Stimulated activated CD8-positive, alpha-beta memory T cell treated with anti-CD3 and anti-CD28 coated beads, Interleukin-2, amount 100 ng/mL, for 1 hour (primary cell): ENCODE data around the gene POU5F1.
A peak's percentile ranks its signal among the peaks of the same experiment; 100 is the strongest.

Source experiments
- DNase-seq, 2 donors: peaks; one replicate each; pipeline ENCODE4 v3.0.0-alpha.2; 2020; ENCODE audit warnings: low read depth in 2 of 2

The POU5F1 gene

DNA sequence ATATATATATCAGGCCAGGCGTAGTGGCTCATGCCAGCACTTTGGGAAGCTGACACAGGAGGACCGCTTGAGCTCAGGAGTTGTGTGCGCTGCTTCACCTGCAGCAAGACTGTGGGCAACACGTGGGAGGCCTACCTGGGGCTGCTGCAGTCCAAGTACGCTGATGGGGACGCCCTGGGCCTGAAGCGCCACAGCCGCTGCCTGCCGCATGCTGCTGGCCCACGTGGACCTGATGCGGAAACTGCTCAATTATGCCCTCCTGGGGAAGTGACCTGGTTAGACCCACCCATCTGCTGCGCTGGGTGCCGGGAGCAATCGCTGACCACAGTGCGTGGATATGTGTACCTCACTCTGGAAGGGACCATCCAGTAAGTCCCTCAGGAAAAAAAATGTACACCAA lies 29.8 kb downstream of the POU5F1 start:
- no peak for DNase-seq

DNA sequence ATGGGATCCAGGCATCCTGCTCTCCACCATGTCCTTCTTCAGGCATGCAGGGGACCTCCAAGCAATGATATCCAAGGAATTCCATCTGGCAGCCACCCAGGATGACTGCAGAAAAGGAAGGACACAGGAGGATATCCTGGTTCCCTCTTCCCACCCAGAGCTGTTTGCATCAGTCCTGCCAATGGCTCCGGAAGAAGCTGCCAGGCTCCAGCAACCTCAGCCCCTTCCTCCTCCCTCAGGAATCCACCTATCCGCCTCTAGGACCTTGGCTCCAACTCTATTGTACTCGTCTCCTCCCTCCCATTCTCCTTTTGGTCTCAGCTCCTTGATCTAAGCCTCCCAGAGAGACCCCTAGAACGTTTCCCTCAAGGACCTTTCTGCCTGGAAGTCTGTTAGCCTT lies 30.9 kb downstream of the POU5F1 start:
- DNase-seq, result no peak

DNA sequence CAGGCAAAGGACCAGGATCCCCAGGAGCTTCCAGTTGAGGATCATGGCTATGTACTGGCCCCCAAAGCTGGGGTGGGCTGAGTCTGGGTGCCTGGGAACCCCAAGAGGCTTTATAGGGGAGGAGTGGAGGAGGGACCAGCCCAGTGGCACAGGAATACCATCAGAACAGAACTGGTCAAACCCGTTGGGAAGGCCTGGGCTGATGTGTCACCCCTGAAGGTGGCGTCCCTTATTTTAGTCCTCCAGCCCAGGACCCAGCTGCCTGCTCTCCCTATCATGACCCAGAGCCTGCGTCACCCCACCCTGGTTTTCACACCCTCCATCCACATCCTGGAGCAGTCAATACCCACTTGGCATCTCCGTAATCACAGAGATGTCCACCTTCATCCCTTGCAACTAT lies 31.5 kb downstream of the POU5F1 start, which contains the start of gene PSORS1C2:
Gene PSORS1C2, minus strand, starts transcription at position 85 of the 400 bp plus-strand sequence. Its CDS starts 40 bp downstream, at position 45.
- no peak for DNase-seq

DNA sequence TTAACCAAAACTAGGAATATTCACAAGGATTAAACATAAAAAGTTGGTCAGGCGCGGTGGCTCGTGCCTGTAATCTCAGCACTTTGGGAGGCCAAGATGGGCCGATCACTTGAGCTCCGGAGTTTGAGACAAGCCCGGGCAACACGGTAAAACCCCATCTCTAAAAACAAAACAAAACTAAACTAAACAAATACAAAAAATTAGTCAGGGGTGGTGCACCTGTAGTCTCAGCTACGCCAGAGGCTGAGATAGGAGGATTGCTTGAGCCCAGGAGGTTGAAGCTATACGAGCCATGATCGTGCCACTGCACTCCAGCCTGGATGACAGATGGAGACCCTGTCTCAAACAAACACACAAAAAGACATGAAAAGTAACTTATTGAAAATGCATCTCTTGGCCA lies 34.8 kb downstream of the POU5F1 start:
- no peak for DNase-seq

DNA sequence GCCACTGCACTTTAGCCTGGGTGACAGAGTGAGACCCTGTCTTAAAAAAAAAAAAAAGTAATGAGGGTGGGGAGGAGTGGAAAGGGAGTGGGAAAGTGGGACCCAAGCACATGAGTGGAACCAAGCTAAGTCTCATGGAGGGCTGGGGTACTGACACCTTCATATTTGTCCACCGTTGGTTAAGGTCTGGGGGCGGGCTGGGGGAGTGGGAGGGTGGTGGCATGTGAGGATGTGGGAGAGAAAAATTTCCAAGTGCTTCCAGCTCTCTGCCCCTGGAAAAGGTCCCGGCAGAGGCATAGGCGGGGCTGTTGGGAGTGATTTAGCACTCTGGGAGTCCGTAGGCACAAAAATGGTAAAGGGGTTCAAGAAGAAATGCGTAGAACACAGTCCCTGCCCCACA lies 37.7 kb downstream of the POU5F1 start:
- DNase-seq, result no peak

DNA sequence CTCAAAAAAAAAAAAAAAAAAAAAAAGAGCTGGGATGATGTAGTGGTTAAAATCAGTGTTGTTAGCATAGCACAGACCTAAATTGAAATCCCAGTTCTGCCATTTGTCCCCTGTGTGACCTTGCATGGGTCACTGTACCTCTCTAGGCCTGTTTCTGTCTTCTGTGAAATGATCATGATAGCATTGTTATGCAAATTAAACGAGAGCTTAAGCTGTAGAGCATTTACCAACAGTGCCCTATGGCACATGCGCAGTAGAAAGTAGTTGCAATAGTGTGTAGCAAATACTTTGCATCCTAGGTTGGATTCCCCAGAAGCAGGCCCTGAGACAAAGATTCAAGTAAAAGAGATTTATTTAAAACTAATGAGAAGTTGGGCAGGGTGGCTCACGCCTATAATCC lies 38.9 kb downstream of the POU5F1 start:
- DNase-seq, result no peak

DNA sequence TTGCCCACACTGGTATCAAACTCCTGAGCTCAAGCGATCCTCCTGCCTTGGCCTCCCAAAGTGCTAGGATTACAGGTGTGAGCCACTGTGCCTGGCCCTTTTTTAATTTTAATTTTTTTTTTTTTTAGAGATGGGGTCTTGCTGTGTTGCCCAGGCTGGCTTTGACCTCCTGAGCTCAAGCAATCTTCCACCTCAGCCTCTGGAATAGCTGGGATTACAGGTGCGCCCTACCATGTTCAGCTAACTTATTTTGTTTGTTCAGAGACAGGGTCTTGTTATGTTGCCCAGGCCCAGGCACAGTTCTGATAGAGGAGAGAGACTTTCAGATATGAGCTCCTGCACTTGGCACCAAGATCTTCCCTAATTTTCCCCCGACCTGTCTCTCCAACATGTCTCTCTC lies 39.7 kb downstream of the POU5F1 start:
- DNase-seq, result no peak

DNA sequence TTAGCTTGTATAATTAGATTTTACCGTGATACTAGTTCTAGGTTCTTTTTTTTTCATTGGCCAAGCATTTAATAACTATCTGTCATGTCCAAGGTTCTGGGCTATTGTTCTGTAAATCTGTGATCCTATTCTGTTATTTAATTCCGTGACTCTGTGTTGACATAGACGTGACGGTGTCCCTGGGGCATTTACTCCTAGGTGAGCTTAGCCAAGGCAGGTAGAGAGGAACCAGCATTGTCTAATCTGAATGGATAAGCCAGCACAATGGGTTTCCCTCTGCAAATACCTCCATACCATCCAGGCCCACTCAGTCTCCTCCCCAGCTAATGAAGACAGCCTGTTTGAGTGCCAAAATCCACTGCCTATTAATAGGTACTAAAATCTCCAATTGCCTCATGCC lies 41.4 kb downstream of the POU5F1 start:
- DNase-seq, result no peak

DNA sequence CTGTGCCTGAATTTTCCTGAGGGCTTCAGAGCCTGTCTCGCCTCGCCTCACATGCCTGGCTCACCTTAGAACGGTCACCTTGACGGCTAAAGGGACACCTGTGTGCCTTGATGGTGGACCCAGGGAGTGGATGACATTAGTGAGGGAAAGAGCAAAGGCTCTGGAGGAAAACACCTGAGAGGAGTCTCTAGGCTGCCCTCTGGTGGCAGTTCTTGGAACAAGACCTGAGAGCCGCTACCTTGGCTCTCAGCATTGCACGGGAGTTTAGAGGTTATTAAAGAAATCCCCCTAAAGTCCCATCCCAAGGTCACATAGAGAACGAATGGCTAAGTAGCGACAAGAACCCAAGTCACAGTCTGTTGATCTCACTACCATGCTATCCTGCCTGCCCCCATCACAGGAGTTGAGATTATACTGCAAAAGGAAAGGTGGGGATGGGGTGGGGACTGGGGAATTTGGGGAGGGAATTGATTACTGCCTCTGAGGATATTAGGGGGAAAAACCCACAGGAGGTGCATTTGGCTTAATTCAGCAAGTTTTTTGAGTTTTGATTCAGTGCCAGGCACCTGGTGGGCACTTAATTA lies 42.3 kb downstream of the POU5F1 start:
- peak; percentile 43 to 66 for DNase-seq

DNA sequence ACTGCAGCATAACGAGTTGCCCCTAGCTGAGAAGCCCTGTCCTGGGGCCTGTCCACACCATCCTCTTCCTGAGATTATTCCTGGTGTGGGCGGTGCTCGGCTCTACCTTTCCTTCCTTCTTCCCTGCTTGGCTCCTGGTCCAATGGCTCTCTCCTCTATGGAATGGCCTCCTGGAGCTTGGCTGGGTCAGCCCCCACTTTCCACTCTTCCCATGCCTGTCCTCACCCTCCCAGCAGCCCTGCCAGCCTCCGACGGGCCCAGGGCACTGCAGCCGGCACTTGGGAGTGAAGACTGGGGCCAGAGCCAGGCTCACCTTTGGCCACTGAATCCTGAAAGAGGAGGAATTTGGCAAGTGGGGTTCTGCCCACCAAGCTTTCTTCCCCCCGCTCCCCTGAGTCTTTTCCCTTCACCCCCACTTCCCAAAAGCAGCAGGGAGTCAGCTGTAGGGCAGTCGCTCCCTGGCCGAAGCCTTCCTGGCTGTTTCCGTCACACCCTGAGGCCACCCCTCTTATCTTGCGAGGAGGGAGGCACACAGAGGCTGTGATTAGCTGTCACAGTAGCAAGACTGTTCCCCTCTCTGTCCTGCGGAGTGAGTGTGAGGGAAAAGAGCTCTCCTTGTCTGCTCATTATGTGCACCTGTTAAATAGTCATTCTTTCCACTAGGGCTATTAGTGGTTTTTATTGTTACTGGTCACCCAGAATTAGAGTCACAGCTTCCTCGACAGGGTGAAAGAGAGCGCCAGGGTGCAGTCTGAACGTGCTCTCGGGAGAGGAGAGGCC lies 43.9 kb downstream of the POU5F1 start:
- no peak for DNase-seq

DNA sequence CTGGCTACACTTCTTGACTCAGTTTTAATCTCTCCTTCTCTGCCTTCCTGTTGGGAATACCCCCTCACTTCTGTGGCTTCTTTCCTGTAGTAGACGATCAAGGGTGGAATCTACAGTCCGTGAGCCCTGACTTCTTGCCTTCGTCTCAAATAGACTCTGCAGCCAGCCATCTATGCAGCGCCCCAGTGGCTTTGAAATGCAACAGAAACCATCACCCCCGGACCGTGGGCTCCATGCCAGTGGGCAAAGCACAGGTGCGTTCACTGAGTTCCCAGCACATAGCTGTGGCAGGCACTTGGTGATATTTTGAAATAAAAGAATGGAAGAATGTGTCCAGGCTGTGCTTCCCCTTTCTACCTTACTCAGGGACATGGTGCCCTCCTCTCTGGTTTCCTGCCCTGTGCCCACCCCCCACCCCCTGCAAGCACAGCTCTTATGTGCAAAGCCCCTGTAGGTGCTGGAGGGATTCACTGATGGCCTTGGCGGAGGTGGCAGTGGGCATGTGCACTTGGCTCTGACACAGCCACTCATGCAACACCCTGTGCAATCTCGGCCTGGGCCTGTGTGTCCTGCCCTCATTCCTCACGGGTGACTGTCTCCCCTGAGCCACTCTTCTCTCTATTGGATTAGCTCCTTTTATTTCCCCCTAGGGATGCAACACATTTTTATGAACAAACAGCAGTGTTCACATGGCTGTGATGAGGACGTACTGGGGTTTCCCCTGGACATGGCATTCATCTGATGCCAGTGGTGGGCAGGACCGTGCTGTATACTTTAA lies 44.7 kb downstream of the POU5F1 start:
- no peak for DNase-seq

DNA sequence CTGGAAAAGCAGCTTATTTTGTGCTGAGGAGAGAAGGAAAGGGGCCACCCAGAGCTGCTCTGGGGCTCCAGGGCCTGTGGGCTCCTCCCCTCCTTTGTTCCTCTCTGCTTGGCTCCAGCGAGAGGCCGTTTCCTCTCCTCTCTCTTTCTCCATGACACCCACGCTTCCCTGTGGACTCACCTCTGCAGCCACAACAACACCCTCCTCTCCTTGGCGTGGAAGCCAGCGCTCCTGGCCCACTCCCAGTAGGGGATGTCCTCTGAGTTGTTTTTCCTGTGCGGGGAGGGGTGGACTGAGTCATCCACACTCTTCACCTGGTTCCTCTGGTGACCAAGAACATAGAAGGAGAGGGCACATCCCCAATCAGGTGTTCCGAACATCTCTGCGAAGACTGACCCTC lies 45.3 kb downstream of the POU5F1 start:
- DNase-seq, result no peak

DNA sequence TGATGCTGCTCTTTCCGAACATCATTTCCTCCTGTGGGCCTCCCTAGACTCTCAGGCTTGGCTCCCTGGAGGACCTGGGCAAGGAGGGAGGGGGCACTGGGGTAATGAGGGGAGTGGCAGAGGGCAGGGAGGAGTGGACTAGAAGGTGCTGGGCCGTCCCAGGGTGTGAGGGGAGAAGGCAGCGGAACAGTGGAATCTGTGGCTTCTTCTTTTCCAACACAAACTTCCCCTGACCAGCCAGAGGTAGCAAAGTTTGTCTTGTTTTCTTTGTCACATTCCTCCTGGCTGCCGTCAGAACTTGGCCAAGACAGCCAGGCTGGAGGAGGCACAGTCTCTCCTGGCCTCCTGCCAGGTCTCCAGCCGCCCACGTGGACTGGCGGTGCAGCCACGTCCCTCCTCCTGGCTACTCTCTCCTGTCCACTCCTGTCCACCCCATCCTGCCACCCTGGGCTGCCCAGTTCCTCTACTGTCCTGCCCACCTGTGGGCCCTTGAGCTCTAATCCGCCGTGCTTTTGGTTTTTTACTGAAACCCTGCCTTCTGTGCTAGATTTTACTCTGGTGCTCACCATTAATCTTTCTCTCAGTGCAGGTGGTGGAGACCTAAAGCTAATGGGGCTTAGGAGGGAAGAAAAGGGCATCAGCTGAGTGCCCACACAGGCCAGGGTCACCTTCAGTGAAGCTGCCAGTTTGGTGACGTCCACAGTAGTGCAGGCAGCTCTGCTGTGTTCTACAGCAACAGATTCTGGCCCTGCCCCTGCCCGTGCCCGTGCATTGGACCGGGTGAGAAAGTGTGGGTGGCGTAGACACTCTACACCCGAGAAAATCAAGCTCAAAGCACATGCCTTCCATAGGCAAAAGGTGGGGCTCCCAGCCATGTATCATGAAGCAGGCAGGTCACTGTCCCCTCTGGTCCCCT lies 47.4 kb downstream of the POU5F1 start:
- DNase-seq, result no peak

DNA sequence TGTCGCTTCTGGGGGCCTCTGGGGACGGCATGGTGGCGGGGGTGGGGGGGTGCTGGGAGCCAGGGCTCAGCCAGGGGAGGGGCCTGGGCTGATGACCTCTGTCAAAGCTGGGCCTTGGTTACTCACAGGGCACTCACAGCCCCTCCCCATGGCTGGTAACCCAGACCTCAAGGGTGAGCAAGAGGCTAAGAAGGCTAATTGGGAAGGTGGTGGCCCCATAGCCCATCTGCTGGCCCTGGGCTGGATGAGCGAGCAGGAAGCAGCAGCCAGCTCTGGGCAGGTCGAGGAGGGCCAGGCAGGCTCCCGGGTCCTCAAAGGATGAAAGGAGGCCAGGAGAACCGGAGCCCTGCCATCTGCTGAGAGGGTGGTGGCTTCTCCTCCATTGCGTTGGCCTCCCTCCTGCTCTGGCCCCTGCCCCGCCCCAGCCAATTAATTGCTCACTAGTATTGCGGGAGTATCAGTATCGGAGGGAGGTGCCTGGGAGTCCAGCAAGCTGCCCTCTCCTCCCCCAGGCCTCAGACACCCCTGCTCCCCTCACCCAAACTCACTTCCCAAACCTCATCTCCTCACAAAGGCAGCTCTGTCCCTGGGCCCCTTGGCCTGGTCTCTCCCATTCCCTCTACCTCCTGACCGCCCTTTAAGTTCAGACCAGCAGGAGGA lies 49.2 kb downstream of the POU5F1 start:
- no peak for DNase-seq

DNA sequence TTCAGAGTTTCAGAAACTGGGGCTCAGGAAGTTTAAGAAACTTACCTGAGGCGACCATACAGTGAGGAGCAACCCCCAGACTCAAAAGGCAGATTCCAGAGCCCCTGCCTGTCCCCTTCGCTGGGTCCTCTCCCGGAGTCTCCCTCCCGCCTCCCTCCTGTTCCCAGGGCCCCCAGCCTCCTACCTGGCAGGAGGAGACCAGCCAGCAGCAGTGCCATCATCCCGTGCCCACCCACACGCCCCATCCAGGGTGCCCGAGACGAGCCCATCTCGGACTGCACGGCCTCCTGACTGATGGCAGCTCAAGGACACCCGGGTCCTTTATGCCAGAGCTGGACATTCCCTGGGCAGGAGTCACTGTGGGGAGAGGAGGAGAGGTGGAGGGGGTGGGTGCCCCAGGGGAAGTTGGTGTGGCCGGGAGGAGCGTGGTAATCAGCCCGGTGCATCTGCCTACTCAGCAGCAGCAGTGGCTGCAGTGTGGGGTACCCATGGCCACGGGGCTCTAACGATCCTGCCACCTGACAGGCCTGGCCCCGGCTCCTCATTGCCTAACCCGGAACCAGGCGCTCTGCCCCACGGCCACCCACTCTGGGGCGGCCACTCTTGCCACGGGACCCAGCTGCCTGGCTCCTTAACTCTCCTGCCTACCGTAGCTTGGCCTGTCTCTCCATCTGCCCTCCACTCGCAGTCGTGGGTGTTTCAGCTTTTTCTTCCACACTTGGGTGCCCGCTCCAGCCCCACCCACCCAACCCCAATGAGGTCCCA lies 50.1 kb downstream of the POU5F1 start, which contains the start of gene CDSN:
Gene CDSN, minus strand, starts transcription at position 296 of the 765 bp plus-strand sequence. Its CDS starts 27 bp downstream, at position 269.
- DNase-seq, result no peak

DNA sequence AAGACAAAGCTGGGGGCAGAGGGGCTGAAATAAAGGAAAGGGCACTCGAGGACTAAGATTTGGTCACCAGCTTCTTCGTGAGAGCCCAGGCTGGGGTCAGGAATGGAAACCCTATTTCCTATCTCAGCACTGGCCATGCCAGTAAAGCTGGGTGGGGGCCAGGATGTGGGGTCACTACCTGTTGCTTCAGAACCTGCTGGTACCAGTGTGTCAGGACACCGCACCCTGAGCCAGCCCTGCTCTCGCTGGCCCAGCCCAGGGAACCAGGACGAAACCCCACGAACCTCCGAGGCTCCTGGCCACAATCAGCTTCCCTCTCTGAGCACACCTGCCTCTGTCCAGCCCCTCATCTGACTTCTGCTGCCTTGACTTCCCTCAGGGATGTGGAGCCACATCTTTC lies 52.3 kb downstream of the POU5F1 start:
- DNase-seq, result no peak

DNA sequence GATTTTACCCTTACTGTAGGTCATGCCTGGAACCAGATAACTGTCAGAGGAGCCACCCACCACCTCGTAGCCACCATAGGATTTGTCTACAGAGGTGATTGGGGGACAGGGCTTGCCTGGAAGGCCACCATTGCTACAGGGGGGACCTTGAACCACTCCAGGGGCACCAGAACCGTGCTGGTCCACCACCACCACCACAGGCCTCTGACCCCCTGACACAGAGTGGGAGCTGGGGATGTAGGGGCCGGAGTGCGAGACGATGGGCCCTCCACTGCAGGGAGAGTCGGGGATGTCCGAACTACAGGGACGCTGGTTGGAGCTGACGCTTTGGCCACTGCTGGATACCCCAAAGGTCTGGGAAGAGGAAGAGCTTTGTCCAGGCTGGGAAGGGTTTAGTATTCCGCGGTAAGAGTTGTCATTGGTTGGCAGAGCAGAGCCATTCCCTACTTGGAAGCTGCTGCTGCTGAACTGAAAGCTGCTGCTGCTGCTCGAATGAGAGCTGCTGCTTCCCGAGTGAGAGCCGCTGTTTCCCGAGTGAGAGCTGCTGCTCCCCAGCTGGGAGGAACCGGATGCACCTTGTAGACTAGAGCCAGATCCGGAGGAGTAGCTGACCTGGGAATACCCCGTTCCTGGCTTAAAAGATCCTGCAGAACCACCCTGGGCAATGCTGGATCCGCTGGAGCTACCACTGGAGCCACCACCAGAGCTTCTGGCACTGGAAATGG lies 53.7 kb downstream of the POU5F1 start:
- no peak for DNase-seq

DNA sequence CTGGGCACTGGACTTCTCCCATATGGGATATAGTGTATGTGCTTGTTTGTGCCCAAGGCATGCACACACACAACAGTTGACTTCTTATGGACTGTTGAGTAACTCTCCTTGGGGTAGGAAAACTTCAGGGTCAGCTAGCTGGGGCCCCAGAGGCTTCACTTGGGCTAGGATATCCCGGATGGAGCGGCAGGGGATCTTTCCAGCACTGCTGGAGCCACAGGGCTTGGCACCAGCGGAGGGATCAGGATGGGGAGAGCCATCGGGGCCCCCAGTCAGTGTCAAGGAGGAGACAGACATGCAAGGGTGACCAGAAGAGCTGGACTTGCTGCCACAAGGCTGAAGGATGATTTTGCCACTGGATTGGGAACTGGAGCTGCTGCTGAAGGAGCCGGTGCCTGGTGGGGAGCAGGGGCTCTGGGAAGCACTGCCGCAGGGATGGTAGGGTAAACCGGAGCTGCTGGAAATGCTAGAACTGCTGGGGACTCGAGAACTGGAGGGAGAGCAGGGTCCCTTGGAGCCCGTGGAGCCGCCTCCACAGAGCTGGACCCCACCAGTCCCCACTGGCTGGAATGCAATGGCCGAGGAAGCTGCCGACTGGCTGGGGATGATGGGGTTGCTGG lies 54.4 kb downstream of the POU5F1 start:
- DNase-seq, result no peak
